NB4 (cell line): ENCODE data around the gene RAMP3.

Experiments
- CTCF ChIP-seq: IDR thresholded peaks from one replicate; pipeline ENCODE4 v1.5.1; 2012; ENCODE audit warnings: low read depth, low read length
- MAX ChIP-seq: IDR thresholded peaks from 2 replicates; pipeline ENCODE4 v1.6.1; 2011; ENCODE audit warnings: low read depth, low read length
- MYC ChIP-seq: IDR thresholded peaks from 2 replicates; pipeline ENCODE4 v1.6.1; 2011; ENCODE audit warnings: low read depth, low read length
- POLR2A ChIP-seq: IDR thresholded peaks from 2 replicates; pipeline ENCODE4 v1.6.1; 2011; ENCODE audit warnings: mild to moderate bottlenecking; ENCODE audit not compliant: insufficient read length; ENCODE audit errors: extremely low read depth

GRCh38 chr7:45193828-45194227 lies 36.2 kb downstream of the RAMP3 start:
- TF ChIP-seq CTCF, result no peak
- no peak for TF ChIP-seq POLR2A
- TF ChIP-seq MAX, result no peak
- TF ChIP-seq MYC, result no peak
